Chondrocyte (in vitro differentiated cells): ENCODE data around the gene CRLF1. TPM values are rescaled to one million over a fixed set of nuclear protein-coding genes. Genes with fewer than 3 reads are reported as not detected.

ENCODE experiments used
- DNase-seq: peaks from one replicate; pipeline ENCODE4 v3.0.0; 2021; ENCODE audit warnings: mixed read lengths, low spot score
- H3K27ac Mint-ChIP-seq: one replicate; pipeline ENCODE4 v1.8.0; 2021; ENCODE audit warnings: mild to moderate bottlenecking, moderate library complexity, mixed read lengths; ENCODE audit not compliant: unreplicated experiment
- H3K27me3 Mint-ChIP-seq: 2 replicates; pipeline ENCODE4 v1.8.0; 2021; ENCODE audit warnings: low read depth, mixed read lengths
- H3K36me3 Mint-ChIP-seq: 2 replicates; pipeline ENCODE4 v1.8.0; 2021; ENCODE audit warnings: low read depth, mixed read lengths
- H3K4me1 Mint-ChIP-seq: 2 replicates; pipeline ENCODE4 v1.8.0; 2021; ENCODE audit warnings: low read depth, mild to moderate bottlenecking, mixed read lengths
- H3K4me3 Mint-ChIP-seq: one replicate; pipeline ENCODE4 v1.8.0; 2021; ENCODE audit warnings: mild to moderate bottlenecking, moderate library complexity, mixed read lengths; ENCODE audit not compliant: unreplicated experiment
- H3K9me3 Mint-ChIP-seq: 2 replicates; pipeline ENCODE4 v1.8.0; 2021; ENCODE audit warnings: low read depth, mixed read lengths
- CTCF ChIP-seq: fragments of 200-600 bp; sonication (generic); IDR thresholded peaks from 2 replicates; pipeline ENCODE4 v1.5.0; 2021; ENCODE audit warnings: antibody characterized with exemption, mild to moderate bottlenecking, moderate library complexity
- total RNA-seq: library from RNA; stranded (reverse); gene quantifications from 3 replicates; pipeline ENCODE4 v1.2.1, GENCODE V29; 2021

Gene CRLF1
- total RNA-seq, 1 donor from 2014 or later = 13.2 TPM

DNA sequence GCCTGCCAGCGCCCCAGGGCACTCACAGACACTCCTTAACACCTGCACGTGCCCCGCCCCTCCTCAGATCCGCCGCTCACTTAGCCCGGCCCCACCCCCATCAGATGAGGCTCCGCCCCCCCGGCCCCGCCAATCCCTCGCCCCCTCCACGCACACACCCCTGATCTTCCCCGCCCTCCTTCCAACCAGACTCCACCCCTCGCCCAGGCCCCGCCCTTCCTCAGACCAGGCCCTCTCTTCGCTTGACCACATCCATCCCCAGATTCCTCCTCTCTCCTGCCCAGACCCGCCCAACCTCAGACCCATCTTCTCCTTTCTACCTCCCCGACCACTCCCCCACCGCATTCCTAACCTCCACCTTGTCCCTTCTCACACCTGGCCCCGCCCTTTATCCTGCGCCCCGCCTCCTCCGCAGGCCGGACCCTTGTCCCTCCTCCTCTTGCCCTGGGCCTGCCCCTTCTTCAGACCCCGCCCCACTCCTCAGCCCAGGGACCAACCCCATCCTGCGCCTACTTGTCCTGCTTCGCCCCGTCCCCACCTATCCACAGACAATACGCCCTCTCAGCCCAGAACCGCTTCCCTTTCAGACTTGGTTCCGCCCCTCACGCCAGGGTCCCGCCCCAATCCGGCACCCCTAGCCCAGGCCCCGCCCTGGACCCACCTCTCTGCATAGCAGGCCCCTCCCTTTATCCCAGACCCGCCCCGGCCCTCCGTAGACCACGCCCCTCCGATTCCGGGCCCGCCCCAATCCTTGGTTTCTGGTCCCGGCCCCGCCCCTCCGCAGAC lies 29.8 kb upstream of the CRLF1 start:
- Mint-ChIP-seq H3K27ac (peak overlapping the region; percentile 49), H3K4me3 (peak overlapping the region; percentile 80), H3K36me3 (no peaks in the 10 kb centered on the region), H3K27me3 (peaks cover 2% of the 10 kb centered on the region), H3K9me3 (no peaks in the 10 kb centered on the region), H3K4me1 (peaks cover 16% of the 10 kb centered on the region)
- TF ChIP-seq CTCF = no peak
- peak; percentile 99 for DNase-seq

GRCh38 chr19:18635831-18636182 lies 29.2 kb upstream of the CRLF1 start:
- H3K9me3 Mint-ChIP-seq = no peaks in the 10 kb centered on the region
- H3K4me3 Mint-ChIP-seq = peak overlapping the region; percentile 80
- DNase-seq = no peak
- TF ChIP-seq CTCF = no peak
- H3K4me1 Mint-ChIP-seq = peaks cover 16% of the 10 kb centered on the region
- no peaks in the 10 kb centered on the region for H3K36me3 Mint-ChIP-seq
- peaks cover 2% of the 10 kb centered on the region for H3K27me3 Mint-ChIP-seq
- H3K27ac Mint-ChIP-seq = no peak overlapping the region

GRCh38 chr19:18634612-18635297 lies 28.2 kb upstream of the CRLF1 start:
- H3K4me3 Mint-ChIP-seq = no peak overlapping the region

GRCh38 chr19:18633321-18633720 lies 26.7 kb upstream of the CRLF1 start:
- Mint-ChIP-seq H3K27ac (no peak overlapping the region), H3K4me3 (no peak overlapping the region), H3K9me3 (no peaks in the 10 kb centered on the region), H3K36me3 (no peaks in the 10 kb centered on the region), H3K27me3 (peaks cover 2% of the 10 kb centered on the region), H3K4me1 (peaks cover 21% of the 10 kb centered on the region)
- no peak for TF ChIP-seq CTCF
- DNase-seq = no peak

More at GRCh38 chr19:18634612-18635297, 28.2 kb upstream of the CRLF1 start:
- Mint-ChIP-seq H3K27ac (no peak overlapping the region), H3K9me3 (no peaks in the 10 kb centered on the region), H3K4me1 (peaks cover 19% of the 10 kb centered on the region), H3K27me3 (peaks cover 2% of the 10 kb centered on the region), H3K36me3 (no peaks in the 10 kb centered on the region)
- TF ChIP-seq CTCF = no peak
- no peak for DNase-seq

DNA sequence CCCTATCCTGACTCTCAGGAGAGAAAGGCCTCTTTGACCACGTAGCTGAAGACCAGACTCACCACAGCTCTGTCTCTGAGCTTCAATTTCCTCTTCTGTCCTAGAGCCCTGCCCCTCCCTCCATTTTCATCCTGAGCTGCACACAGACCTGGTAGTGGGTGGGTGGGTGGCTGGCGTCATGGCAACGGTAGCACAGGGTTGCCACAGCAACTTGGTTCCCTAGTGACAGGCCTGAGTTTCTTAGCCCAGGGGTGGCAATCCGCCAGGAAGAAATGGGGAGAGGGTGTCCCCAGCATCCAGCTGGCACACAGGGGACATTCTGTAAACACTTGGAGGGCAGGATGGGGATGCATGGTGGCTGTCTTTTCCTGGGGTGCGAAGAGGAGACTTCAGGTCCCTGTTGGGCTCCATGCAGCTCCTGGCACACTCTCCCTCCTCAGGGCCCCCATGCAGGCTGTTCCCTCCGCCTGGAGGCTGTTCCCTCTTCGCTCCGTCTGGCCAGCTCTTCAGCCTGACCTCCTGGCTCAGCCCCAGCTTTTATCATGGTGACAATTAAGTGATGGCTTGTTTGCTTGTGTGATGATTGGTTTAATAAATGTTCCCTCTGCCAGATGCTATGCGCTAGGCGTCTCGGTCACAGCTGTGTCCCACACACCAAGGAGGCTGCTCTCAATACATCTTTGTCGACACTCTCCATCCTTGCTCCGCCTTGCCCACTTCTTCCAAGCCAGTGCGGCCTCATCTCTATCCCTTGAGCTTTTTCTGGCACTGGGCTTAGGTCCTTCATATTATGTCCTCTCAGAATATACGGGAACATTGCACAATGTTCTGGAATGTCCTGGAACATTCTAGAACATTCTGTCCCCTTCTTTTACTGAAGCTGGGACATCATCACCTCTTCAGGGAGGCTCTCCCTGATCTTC lies 22.8 kb upstream of the CRLF1 start:
- TF ChIP-seq CTCF = no peak
- H3K27ac Mint-ChIP-seq = no peak overlapping the region
- no peaks in the 10 kb centered on the region for H3K9me3 Mint-ChIP-seq
- H3K27me3 Mint-ChIP-seq = no peaks in the 10 kb centered on the region
- no peak for DNase-seq
- H3K4me1 Mint-ChIP-seq = peaks cover 6% of the 10 kb centered on the region
- H3K36me3 Mint-ChIP-seq = no peaks in the 10 kb centered on the region
- H3K4me3 Mint-ChIP-seq = no peak overlapping the region
